NCI-H1048 (cell line): ENCODE data around the gene USP32.
"Not testable (repeated sequence)": the region's sequence is repeated elsewhere in the genome, so short reads cannot be mapped to it uniquely, and the experiment has no call there.

Experiments used
- DNase-seq: peaks from one replicate; lab custom pipeline; 2025; lab: John Stamatoyannopoulos, UW

Gene USP32

DNA sequence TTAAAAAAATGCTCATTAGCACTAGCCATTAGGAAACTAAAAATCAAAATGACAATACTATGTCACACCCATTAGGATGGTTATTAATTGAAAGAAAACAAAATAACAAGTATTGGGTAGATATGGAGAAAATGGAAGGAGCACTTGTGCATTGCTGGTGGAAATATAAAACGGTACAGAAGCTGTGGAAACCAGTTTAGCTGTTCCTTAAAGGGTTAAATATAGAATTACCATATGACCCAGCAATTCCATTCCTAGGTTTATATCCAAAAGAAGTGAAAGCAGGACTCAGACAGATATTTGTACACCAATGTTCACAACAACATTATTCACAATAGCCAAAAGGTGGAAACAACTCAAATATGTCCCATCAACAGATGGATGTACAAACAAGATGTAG, 13.7 kb downstream of the USP32 start:
- DNase-seq, result not testable (repeated sequence)

GRCh38 chr17:60372790-60373483, 19.0 kb downstream of the USP32 start:
- no peak for DNase-seq

DNA sequence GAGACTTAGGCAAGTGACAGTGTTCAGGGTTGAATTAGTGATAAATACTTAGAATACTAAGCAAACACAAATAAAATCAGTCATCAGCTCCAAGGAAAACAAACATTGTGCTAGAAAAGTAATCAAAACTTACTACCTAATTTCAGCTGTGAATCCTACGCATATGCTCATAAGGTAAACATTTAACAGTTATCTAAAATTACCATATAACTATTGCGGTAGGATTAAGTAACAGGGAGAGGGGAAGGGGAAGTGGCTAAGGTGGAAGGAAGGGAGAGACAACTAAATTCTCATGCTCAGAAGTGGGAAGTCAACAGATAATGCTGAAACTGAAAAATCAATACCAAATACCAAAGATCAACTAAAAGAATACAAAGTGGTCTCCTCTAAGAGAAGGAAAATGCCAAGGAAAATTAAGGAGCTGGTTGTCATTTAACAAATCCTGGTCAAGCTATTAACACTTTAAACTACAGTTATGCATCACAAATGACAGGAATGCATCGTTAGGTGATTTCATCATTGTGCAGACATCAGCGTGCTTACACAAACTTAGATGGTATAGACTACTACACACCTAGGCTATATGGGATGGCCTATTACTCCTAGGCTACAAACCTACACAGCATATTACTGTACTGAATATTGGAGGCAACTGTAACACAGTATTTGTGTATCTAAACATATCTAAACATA, 20.0 kb downstream of the USP32 start:
- no peak for DNase-seq

DNA sequence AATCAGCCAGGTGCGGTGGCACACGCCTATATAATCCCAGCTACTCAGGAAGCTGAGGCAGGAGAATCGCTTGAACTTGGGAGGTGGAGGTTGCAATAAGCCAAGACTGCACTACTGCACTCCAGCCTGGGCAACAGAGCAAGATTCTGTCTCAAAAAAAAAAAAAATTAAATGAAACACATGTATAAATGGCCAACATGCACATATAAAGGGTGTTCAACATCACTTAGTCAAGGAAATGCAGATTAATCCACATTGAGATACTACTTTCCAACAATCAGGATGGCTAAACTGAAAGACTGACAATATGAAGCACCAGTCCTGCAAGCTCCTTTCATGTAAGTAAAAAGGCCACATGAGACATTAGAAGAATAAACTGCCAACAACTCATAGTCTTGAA, 20.5 kb downstream of the USP32 start:
- DNase-seq, result no peak

- DNase-seq, result no peak
Measured at GRCh38 chr17:60369727-60370126, 22.2 kb downstream of the USP32 start.

- no peak for DNase-seq
Measured at GRCh38 chr17:60363700-60364405, 28.1 kb downstream of the USP32 start.

GRCh38 chr17:60362329-60362728, 29.6 kb downstream of the USP32 start:
- DNase-seq, result no peak

DNA sequence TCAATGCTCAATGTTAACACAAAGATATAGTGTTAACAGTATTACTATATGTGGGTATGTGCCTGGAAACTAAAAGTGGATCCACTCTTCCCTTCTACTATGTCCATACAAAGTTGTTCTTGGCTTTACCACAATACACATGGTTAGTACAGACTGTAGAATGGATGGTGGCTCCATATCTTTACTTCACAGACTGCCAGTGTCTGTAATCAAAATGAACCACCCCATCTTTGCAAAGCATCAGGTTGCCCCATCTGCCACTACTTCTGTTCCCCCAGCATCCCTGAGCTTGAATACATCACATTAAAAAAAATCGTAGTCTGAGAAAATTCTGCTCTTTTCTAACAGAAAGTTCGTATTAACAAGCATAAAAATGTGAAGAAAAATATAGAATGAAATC, 30.0 kb downstream of the USP32 start:
- no peak for DNase-seq

DNA sequence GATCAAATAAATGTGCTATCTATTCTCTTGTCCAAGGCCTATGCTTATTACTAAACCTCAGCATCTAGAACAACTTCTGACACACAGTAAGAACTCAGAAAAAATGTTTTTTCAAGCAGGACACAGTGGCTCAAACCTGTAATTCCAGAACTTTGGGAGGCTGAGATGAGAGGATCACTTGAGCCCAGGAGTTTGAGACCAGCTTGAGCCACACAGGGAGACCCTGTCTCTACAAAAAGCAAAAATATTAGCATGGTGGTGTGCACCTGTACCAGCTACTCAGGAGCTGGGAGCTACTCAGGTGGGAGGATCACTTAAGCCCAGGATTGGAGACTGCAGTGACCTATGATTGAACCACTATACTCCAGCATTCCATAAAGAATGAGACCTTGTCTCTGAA, 32.5 kb downstream of the USP32 start:
- DNase-seq, result no peak

DNA sequence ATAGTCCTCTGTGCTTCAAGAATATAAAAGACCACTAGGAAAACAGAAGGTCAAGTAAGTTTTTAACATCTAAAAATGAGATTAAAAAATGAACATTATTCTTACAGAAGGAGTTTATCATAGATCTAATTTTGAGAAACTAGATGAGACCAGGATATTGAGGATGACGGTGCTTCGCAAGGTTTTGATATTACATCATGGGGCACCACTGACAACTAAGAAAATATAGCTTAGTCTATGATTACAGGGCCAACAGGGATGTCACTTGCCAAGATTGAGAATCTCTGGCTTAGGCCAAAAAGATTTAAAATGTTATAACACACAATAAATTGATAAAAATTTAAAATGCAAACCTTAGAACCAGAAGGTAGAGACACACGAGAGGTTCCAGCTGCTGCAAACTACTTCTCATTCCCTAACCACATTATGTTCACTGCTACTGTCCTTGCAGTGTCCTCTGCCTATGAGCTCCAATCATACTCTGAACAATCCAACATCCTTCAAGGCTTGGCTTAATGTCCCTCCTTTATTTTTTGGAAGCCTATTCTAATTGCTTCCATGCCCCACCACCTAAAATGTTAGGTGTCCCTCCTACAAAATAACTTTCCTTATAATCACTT, 33.2 kb downstream of the USP32 start:
- no peak for DNase-seq

GRCh38 chr17:60356940-60357339, 35.0 kb downstream of the USP32 start:
- DNase-seq, result no peak

- DNase-seq, result no peak
Measured at GRCh38 chr17:60355663-60356594, 36.0 kb downstream of the USP32 start.

DNA sequence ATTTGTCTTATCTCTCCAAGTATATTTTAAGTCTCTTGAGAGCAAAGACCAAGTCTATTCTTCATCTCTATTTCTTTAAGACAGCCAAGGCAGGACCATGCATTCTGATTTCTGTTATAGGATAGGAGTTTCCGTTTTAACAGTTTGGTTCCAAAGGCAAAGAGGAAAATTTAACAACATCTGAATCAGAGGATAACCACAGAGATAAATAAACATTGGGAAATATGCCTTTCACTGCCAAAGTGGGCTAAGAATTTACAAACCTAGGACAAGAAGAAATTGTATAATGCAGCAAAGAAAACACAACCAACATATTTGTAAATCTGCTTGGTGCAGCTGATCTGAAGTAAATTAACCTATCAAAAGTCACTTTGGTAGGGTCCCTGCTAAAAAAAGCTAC, 37.7 kb downstream of the USP32 start:
- no peak for DNase-seq

GRCh38 chr17:60353773-60354172, 38.2 kb downstream of the USP32 start:
- DNase-seq, result no peak

DNA sequence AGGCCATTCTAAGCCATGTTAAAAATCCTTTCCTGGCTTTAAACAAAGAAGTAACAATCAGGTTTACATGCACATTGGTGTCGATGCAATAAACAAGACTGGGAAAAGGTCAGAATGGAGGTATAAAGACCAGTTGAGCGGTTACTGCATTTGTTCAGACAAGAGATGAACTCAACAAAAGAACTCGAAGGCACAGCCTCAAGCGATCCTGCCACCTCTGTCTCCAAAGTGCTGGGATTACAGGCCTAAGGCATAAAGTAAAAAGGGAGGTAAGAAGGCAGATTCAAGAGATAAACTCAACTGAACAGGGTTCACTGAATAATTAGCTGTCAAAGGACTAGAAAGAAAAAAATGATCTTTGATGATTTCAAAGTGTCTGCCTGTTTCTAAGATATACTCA, 39.4 kb downstream of the USP32 start:
- DNase-seq, result no peak

GRCh38 chr17:60352071-60352470, 39.9 kb downstream of the USP32 start:
- no peak for DNase-seq

DNA sequence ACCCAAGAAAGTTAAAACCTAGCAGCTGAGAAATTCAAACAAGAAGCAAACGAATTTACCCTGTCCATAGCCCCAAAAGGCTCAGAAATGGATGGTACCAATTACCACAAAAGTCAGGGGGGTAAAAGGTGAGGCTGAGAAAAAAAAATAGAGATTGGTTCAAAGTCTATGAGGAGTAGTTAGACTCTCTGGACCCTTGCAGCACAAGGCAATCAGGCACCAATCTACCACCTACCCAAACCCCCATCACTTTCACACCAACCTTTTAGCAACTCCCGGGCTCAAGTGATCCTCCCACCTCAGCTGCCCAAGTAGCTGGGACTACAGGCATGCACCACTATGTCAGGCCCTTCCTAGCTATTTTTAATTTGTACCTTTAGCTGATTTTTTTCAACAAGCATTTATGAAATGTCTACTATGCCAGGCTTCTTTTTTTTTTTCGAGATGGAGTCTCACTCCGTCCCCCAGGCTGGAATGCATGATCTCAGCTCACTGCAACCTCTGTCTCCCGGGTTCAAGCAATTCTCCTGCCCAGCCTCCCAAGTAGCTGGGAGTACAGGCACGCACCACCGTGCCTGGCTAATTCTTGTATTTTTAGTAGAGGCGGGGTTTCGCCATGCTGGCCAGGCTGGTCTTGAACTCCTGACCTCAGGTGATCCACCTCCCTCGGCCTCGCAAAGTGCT, 40.8 kb downstream of the USP32 start:
- no peak for DNase-seq

DNA sequence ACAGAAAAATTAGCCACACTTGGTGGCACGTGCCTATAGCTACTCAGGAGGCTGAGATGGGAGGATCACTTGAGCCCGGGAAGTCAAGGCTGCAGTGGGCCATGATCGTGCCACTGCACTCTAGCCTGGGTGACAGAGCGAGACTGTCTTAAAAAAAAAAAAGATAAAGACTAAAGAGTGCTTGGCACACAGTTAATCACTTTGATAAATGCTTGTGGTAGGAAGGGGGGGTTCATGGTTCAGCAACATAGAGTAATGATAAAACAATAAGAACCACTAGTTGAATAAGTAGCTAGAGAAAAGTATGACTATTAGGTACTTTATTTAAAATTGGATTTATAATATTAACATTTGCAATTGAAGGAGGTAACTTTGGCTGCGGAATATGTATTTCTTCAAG, 43.3 kb downstream of the USP32 start:
- DNase-seq, result no peak

GRCh38 chr17:60345233-60345632, 46.7 kb downstream of the USP32 start:
- DNase-seq, result no peak

GRCh38 chr17:60342492-60342891, 49.4 kb downstream of the USP32 start:
- DNase-seq, result not testable (repeated sequence)

- DNase-seq, result no peak
Measured at GRCh38 chr17:60335289-60335688, 56.6 kb downstream of the USP32 start.
